Activated T-helper 1 cell treated with anti-CD3 and anti-CD28 coated beads, Interleukin-2, amount 50 U/mL, for 16 hours (primary cell): Measurements from ENCODE around the gene HTR2A.
A peak's percentile ranks its signal among the peaks of the same experiment; 100 is the strongest.

Experiments used
- DNase-seq, 2 donors: peaks; one replicate each; pipeline ENCODE4 v3.0.0-alpha.2; 2020; ENCODE audit warnings: low read depth in 1 of 2, low spot score in 1 of 2

Gene HTR2A

GRCh38 chr13:46896341-46897137 lies at the start of gene HTR2A:
HTR2A (minus strand) TSS chr13:46897053; CDS start chr13:46895906, 1,147 bp downstream.
- no peak for DNase-seq

GRCh38 chr13:46936525-46936924 lies 39.7 kb upstream of the HTR2A start:
- DNase-seq = no peak

- no peak for DNase-seq
Observed at GRCh38 chr13:46934749-46935148, 37.9 kb upstream of the HTR2A start.

- DNase-seq = no peak
Observed at GRCh38 chr13:46926916-46927590, 30.2 kb upstream of the HTR2A start.

- no peak for DNase-seq
Observed at GRCh38 chr13:46925486-46925885, 28.6 kb upstream of the HTR2A start.

- no peak for DNase-seq
Observed at GRCh38 chr13:46914341-46914740, 17.5 kb upstream of the HTR2A start.

DNA sequence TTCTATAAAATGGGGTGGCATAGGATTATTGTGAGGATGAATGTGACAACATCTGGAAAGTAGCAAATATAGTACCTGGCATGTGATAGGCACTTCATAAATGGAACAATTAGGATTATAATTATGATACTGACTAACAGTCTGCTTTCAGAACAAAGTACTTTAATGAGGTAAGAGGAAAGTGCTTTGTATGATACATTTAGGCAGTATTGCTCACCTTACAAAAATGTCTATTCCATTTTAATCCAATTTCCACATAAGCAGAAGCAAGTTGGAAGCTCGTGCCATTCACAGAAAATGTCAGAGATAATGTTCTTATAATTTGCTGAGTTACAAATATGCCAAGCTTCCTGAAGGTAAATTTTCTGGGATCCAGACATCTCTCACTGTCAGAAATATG lies 16.9 kb upstream of the HTR2A start:
- no peak for DNase-seq

DNA sequence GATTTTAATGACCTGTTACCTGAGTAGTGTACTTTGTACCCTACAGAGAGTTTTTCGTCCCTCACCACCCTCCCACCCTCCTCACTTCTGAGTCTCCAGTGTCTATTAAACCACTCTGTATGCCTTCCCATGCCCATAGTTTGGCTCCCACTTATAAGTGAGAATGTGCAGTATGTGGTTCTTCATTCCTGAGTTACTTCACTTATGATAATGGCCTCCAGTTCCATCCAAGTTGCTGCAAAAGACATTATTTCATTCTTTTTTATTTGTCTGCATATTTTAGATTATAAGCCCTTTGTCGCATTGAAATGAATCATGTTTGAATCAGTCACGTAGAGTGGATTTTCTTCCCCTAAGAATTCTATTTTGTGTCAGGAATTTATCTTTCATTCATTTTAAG lies 12.2 kb upstream of the HTR2A start:
- no peak for DNase-seq

DNA sequence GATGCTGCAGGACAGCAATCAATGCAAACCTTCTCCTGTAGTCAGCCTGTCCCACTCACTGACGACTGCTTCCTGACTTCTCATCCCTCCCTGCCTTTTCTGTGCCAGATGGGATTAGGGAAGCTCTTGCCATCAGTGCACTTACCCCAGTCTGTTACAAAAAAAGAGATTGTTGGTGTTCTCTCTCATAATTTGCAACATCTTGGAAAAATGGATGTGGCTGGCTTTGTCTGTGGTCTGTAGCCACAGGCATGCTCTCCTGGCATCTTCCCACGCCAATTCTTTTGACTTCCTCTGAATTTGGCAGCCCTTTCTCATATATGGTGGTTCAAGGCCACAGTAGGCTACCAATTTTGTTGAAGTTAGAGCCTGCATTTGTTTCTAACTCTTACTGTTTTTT lies 11.6 kb upstream of the HTR2A start:
- DNase-seq = no peak

GRCh38 chr13:46906405-46906804 lies 9.6 kb upstream of the HTR2A start:
- DNase-seq = no peak

DNA sequence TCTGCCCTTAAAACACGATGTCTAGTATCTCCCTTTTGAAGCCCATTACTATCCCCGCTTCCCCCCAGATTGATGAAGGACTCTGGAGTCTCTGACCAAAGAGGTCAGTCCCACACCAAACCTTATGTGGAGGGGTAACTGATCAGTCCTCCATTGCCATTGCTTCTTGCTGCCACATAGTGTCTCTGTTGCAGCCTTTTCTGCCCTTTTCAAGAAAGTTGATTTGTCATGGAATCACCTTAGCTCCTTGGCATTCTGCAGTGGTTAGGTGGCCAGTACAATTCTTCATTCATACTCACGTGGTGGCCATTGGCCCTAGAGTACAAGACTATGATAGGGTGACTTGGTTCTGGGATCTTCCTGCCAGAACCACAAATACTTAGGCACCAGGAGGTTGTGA lies 8.4 kb upstream of the HTR2A start:
- DNase-seq = no peak

- no peak for DNase-seq
Observed at GRCh38 chr13:46903748-46904147, 6.9 kb upstream of the HTR2A start.

DNA sequence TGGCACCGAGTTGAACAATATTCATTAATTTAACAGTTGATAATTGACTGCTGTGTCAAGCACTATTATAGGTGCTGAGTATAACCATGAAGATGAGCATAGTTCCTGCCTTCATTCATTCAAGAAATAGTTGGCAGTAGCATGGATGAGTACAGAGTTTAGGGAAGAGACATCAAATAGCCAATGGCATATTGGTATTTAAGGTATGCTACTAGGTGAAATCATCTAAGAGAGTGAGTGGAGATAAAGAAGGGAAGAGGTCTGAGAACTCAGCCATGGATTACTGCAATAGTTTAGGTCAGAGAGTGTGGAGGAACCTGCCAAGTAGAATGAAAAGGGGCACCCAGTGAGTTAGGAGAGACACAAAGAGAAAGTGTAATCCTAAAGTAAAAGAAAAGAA lies 4.9 kb upstream of the HTR2A start:
- DNase-seq = no peak

DNA sequence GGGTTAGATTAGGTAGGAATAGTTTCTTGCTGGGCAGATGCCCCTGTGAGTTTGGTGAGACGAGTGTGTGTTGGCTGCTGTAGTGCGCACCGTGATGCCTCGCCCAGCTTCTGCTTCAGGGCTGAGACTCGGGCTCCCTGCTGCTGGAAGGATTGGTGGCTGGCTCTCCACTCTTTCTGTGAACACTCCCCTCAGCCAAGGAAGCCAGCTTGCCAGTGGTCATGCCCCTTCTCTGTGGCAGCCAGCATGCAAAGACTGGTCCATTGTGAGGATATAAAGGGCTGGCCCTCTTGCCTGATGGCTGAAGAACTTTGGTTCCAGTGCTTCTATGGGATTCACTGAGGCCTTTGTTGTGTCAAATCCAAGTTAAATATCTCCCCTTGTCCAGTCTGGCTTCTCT lies 2.9 kb upstream of the HTR2A start:
- no peak for DNase-seq

- DNase-seq = no peak
Observed at GRCh38 chr13:46895381-46895780, 1.5 kb downstream of the HTR2A start.

- DNase-seq = no peak
Observed at GRCh38 chr13:46894568-46894967, 2.3 kb downstream of the HTR2A start.

- peak; percentile 17 to 40 for DNase-seq
Observed at GRCh38 chr13:46893798-46894560, 2.9 kb downstream of the HTR2A start.

GRCh38 chr13:46893221-46893740 lies 3.6 kb downstream of the HTR2A start:
- DNase-seq = no peak

DNA sequence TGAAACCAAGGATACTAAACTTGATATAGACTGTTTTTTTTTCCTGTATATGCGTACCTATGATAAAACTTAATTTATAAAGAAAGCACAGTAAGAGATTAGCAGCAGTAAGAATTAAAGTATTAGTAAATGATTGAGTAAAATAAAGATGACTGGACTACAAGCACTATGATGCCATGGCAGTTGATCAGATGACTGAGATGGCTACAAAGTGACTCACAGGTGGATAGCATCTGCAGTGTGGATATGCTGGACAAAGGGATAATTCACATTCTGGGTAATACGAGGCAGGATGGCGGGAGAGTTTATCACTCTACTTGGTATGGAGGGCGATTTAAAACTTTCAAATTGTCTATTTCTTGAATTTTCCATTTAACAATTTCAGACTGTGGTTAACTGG lies 11.8 kb downstream of the HTR2A start:
- no peak for DNase-seq

DNA sequence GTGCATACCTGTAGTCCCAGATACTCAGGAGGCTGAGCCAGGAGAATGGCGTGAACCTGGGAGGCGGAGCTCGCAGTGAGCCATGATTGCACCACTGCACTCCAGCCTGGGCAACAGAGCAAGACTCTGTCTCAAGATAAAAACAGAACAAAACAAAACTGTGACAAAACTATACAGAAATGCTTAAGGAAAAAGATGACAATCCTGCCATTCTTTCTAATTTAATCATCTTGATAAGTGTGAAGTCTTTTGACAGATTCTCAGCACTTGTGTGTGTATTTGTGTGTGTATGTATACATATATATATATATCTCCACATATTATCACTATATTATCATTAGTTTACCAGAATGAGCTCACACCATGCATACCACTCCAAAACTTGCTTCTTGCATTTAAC lies 12.3 kb downstream of the HTR2A start:
- no peak for DNase-seq

DNA sequence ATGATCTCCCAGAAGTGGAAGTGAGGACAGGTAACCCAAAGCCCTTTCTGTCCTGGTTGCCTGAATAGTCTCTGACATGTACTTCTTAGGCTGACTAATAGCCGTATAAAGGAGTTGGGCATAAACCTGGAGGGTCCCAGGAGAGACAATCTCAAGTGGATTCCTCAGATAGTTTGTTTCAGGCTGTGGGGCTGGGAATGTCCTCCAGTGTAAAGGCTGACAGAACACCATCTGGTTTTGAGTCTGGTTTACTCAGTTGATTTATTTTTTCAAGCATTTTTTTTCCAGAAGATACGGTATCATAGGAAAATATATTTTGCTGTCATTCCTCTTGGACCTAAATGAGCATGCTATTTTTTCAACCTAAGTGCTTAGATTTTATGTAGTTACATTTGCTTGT lies 15.2 kb downstream of the HTR2A start:
- DNase-seq = no peak

- DNase-seq = no peak
Observed at GRCh38 chr13:46874006-46874405, 22.8 kb downstream of the HTR2A start.
